Measurements from ENCODE around the gene SCN3B. TPM values are rescaled to one million over a fixed set of nuclear protein-coding genes. Genes with fewer than 3 reads are reported as not detected.

Gene SCN3B
- total RNA-seq, 1 experiment from 2014 or later, result 0.77 TPM

GRCh38 chr11:123622576-123622975 is 31.8 kb downstream of the SCN3B start:
- Histone ChIP-seq H2BK12ac (ENCODE audit: insufficient read length, low read depth, low read length) (no peak overlapping the region), H3K23me2 (ENCODE audit: insufficient read length, low read depth, low read length, poor library complexity, severe bottlenecking) (no peaks in the 10 kb centered on the region), H3T11ph (ENCODE audit: low read length) (no peak overlapping the region), H2AFZ (ENCODE audit: low read length) (no peak overlapping the region), H4K8ac (replicated peaks; ENCODE audit: insufficient read length, low read depth, low read length) (no peak overlapping the region), H2BK5ac (ENCODE audit: insufficient read length, low read length) (no peak overlapping the region), H3K23ac (ENCODE audit: insufficient read length, low read depth, low read length) (no peak overlapping the region), H2BK20ac (ENCODE audit: low read depth, low read length, poor library complexity, severe bottlenecking) (no peak overlapping the region), H2BK120ac (ENCODE audit: low read depth, low read length, poor library complexity, severe bottlenecking) (no peak overlapping the region), H3K56ac (ENCODE audit: insufficient read length, low read depth, low read length) (no peak overlapping the region), H2AK5ac (ENCODE audit: insufficient read length, low read length) (no peak overlapping the region), H2BK15ac (ENCODE audit: low read depth, low read length) (no peak overlapping the region), H3K14ac (ENCODE audit: insufficient read depth, low read length) (no peak overlapping the region), H4K91ac (ENCODE audit: insufficient read length, low read depth, low read length) (no peak overlapping the region), H4K20me1 (ENCODE audit: control insufficient read depth, insufficient read depth, insufficient read length) (no peaks in the 10 kb centered on the region), H3K9me3 (ENCODE audit: control insufficient read depth, low read depth, low read length) (no peaks in the 10 kb centered on the region), H3K27me3 (ENCODE audit: insufficient read depth, low read length) (no peaks in the 10 kb centered on the region), H3K4me2 (ENCODE audit: insufficient read depth, insufficient read length, low read length) (no peak overlapping the region), H4K5ac (ENCODE audit: insufficient read length, low read depth, low read length) (no peak overlapping the region), H3K79me2 (ENCODE audit: insufficient read depth, low read length) (no peaks in the 10 kb centered on the region), H3K79me1 (ENCODE audit: insufficient read depth, low read depth, low read length, poor library complexity, severe bottlenecking) (no peaks in the 10 kb centered on the region), H3K4me1 (ENCODE audit: insufficient read depth, low read length) (no peaks in the 10 kb centered on the region), H3K27ac (ENCODE audit: insufficient read length, low read depth, low read length) (no peak overlapping the region), H3K4ac (ENCODE audit: low read depth, low read length) (no peak overlapping the region), H3K18ac (ENCODE audit: insufficient read length, low read depth, low read length) (no peak overlapping the region), H3K9ac (ENCODE audit: extremely low read depth, insufficient read length, low read length) (no peak overlapping the region)
- peaks cover 1% of the 10 kb centered on the region; the same call in 1 of the 2 replicates for H3K27me3 Mint-ChIP-seq (ENCODE audit: low read depth)
- no peak overlapping the region for H3K27ac Mint-ChIP-seq
- H3K4me1 Mint-ChIP-seq, result no peaks in the 10 kb centered on the region
- no CpG with 5 or more reads among the region's 9 CpGs for WGBS (ENCODE audit: extremely low coverage, insufficient read length, low lambda C conversion rate)
- DNase-seq, result no peak
- no peak overlapping the region for H3K4me3 Mint-ChIP-seq
- no peaks in the 10 kb centered on the region for H3K9me3 Mint-ChIP-seq
- TF ChIP-seq CTCF (conservative IDR thresholded peaks at IDR 0.05), result no peak
- H3K36me3 Mint-ChIP-seq (ENCODE audit: insufficient read depth in 1 of 3, low read depth in 3 of 3), result peaks cover 15 to 64% (median 47%) of the 10 kb centered on the region in 3 experiments

Measured in H9 (cell line).